ENCODE measurements around the gene MOB3C.

MOB3C gene

GRCh38 chr1:46606255-46606965 is 10.2 kb downstream of the MOB3C start:
- no peak for DNase-seq (ENCODE audit: low spot score)

GRCh38 chr1:46605232-46605631 is 11.4 kb downstream of the MOB3C start:
- no peak for DNase-seq (ENCODE audit: low spot score)

GRCh38 chr1:46603858-46604549 is 12.6 kb downstream of the MOB3C start, which contains the start of gene MKNK1:
TSS of gene MKNK1 (minus strand) at chr1:46604268. CDS start at chr1:46583327, 20,941 bp downstream.
- DNase-seq (ENCODE audit: low spot score), result peak; percentile 96

- DNase-seq (ENCODE audit: low spot score), result no peak
These were observed 13.1 kb downstream of the MOB3C start for GRCh38 chr1:46603481-46603857.

GRCh38 chr1:46601257-46602007 is 15.2 kb downstream of the MOB3C start:
- no peak for DNase-seq (ENCODE audit: low spot score)

GRCh38 chr1:46599059-46599970 is 17.3 kb downstream of the MOB3C start:
- no peak for DNase-seq (ENCODE audit: low spot score)

- no peak for DNase-seq (ENCODE audit: low spot score)
These were observed 19.8 kb downstream of the MOB3C start for GRCh38 chr1:46596846-46597245.

- DNase-seq (ENCODE audit: low spot score), result no peak
These were observed 20.6 kb downstream of the MOB3C start for GRCh38 chr1:46596036-46596435.

- DNase-seq (ENCODE audit: low spot score), result peak; percentile 65
These were observed 21.5 kb downstream of the MOB3C start for GRCh38 chr1:46595127-46595526.

- DNase-seq (ENCODE audit: low spot score), result no peak
These were observed 22.5 kb downstream of the MOB3C start for GRCh38 chr1:46594063-46594462.

- DNase-seq (ENCODE audit: low spot score), result no peak
These were observed 23.8 kb downstream of the MOB3C start for GRCh38 chr1:46592823-46593222.

- no peak for DNase-seq (ENCODE audit: low spot score)
These were observed 27.1 kb downstream of the MOB3C start for GRCh38 chr1:46589529-46589928.

GRCh38 chr1:46587069-46587468 is 29.5 kb downstream of the MOB3C start:
- DNase-seq (ENCODE audit: low spot score), result peak; percentile 79

GRCh38 chr1:46585312-46585938 is 31.2 kb downstream of the MOB3C start:
- peak; percentile 50 for DNase-seq (ENCODE audit: low spot score)

- no peak for DNase-seq (ENCODE audit: low spot score)
These were observed 33.1 kb downstream of the MOB3C start for GRCh38 chr1:46583494-46583893.

GRCh38 chr1:46582972-46583371 is 33.6 kb downstream of the MOB3C start:
- no peak for DNase-seq (ENCODE audit: low spot score)

GRCh38 chr1:46581681-46582455 is 34.7 kb downstream of the MOB3C start:
- DNase-seq (ENCODE audit: low spot score), result no peak

- DNase-seq (ENCODE audit: low spot score), result peak; percentile 36
These were observed 36.3 kb downstream of the MOB3C start for GRCh38 chr1:46580140-46580903.

GRCh38 chr1:46577671-46578070 is 38.9 kb downstream of the MOB3C start:
- no peak for DNase-seq (ENCODE audit: low spot score)

- peak; percentile 22 for DNase-seq (ENCODE audit: low spot score)
These were observed 40.0 kb downstream of the MOB3C start for GRCh38 chr1:46576596-46576995.

Data from Ammon's horn (tissue), 1 donor.